Breast epithelium (tissue), 3 donors: Measurements from ENCODE around the gene SLC50A1.

Source experiments
- CTCF ChIP-seq, 3 donors: fragments of 450-650 bp; IDR thresholded peaks; one replicate each; pipeline ENCODE4 v1.5.1; 2016 to 2017; ENCODE audit warnings: antibody characterized with exemption in 3 of 3, mild to moderate bottlenecking in 3 of 3, moderate library complexity in 3 of 3
- POLR2AphosphoS5 ChIP-seq, 3 donors: sonication (generic); formaldehyde crosslinking; IDR thresholded peaks; one replicate each; pipeline ENCODE4 v1.6.1; 2017; ENCODE audit warnings: antibody characterized with exemption in 3 of 3

GRCh38 chr1:155188268-155188667, 52.6 kb downstream of the SLC50A1 start:
- TF ChIP-seq POLR2AphosphoS5 (IDR thresholded peaks at IDR 0.05): no peak
- no peak for TF ChIP-seq CTCF (IDR thresholded peaks at IDR 0.05)
